Stomach (tissue), 9 donors: ENCODE results near the gene ELMO3. TPM values are rescaled to one million over a fixed set of nuclear protein-coding genes. Genes with fewer than 3 reads are reported as not detected.
A peak's percentile ranks its signal among the peaks of the same experiment; 100 is the strongest.

Source experiments
- DNase-seq, 2 donors: peaks; one replicate each; pipeline versions ENCODE4 v3.0.0 to v3.0.0-alpha.2; 2013 to 2019
- H3K27ac ChIP-seq, 5 donors: fragments of 200-600 bp in 4 of 5; sonication (generic) in 4 of 5; one replicate each; pipeline ENCODE4 v1.5.1; 2013 to 2019; ENCODE audit warnings: mild to moderate bottlenecking in 1 of 5, moderate library complexity in 1 of 5
- H3K27me3 ChIP-seq, 3 donors: fragments of 200-600 bp; sonication (generic); one replicate each; pipeline ENCODE4 v1.5.1; 2017 to 2019; ENCODE audit warnings: mixed run types in 1 of 3
- H3K36me3 ChIP-seq, 4 donors: fragments of 200-600 bp; sonication (generic); 1 replicate in 3 of 4; 2 replicates in 1 of 4; pipeline ENCODE4 v1.5.1; 2016 to 2019
- H3K4me1 ChIP-seq, 4 donors: fragments of 200-600 bp; sonication (generic); one replicate each; pipeline ENCODE4 v1.5.1; 2016 to 2019
- H3K4me3 ChIP-seq, 4 donors: fragments of 200-600 bp; sonication (generic) in 3 of 4; one replicate each; pipeline ENCODE4 v1.5.1; 2016 to 2019; ENCODE audit warnings: mild to moderate bottlenecking in 1 of 4
- H3K9me3 ChIP-seq, 4 donors: fragments of 200-600 bp; sonication (generic); one replicate each; pipeline ENCODE4 v1.5.1; 2016 to 2019
- EP300 ChIP-seq: sonication (generic); formaldehyde crosslinking; IDR thresholded peaks from one replicate; pipeline ENCODE4 v1.6.1; 2017; ENCODE audit warnings: antibody characterized with exemption
- POLR2A ChIP-seq, 4 donors: fragments of 450-650 bp; IDR thresholded peaks; one replicate each; pipeline ENCODE4 v1.6.1; 2016; ENCODE audit warnings: antibody characterized with exemption in 4 of 4, control low read depth in 2 of 4, mild to moderate bottlenecking in 1 of 4, moderate library complexity in 1 of 4
- POLR2AphosphoS5 ChIP-seq, 3 donors: sonication (generic); formaldehyde crosslinking; IDR thresholded peaks; one replicate each; pipeline ENCODE4 v1.6.1; 2016; ENCODE audit warnings: antibody characterized with exemption in 3 of 3
- WGBS, 5 donors: extraction: QIAGEN DNeasy Blood & Tissue Kit in 3 of 5; methylation state at CpG; one replicate each; pipeline versions ENCODE4 v1.1.5 to v1.1.7; 2013 to 2018; 5-methylcytosine and 5-hydroxymethylcytosine counted together
- intact Hi-C: fragments of 100-400 bp; cut with DNase I; formaldehyde crosslinking; loops from one replicate; pipeline ENCODE4 v1.15.1; 2023; ENCODE audit warnings: low total_unique reads
- polyA plus RNA-seq, 3 donors: library from polyadenylated mRNA; stranded (reverse); fragments of 200-250 nt; gene quantifications; one replicate each; pipeline ENCODE4 v1.2.3, GENCODE V29; 2013
- total RNA-seq, 5 donors: library from RNA; depleted of rRNA; stranded (reverse); fragments of >200 nt; gene quantifications; one replicate each; pipeline versions ENCODE4 v1.1.0 to v1.2.3, GENCODE V29; 2014 to 2016
- TF ChIP-seq, protein P1 (sequence below), 7 experiments: fragments of 450-650 bp in 4 of 7; fragments of 200-600 bp in 3 of 7; sonication (generic) in 3 of 7; IDR thresholded peaks; one replicate each; pipeline ENCODE4 v1.5.1; 2016 to 2019; ENCODE audit warnings: antibody characterized with exemption in 7 of 7, control low read depth in 2 of 7, mild to moderate bottlenecking in 1 of 7
- donor health status: healthy with polysubstance abuse.
- donor health status: Bipolar disorder and iron deficiency.
- donor health status: healthy.

The ELMO3 gene
- total and polyA plus RNA-seq, 8 donors, result 11.6 to 133 (median 40.8) TPM

DNA sequence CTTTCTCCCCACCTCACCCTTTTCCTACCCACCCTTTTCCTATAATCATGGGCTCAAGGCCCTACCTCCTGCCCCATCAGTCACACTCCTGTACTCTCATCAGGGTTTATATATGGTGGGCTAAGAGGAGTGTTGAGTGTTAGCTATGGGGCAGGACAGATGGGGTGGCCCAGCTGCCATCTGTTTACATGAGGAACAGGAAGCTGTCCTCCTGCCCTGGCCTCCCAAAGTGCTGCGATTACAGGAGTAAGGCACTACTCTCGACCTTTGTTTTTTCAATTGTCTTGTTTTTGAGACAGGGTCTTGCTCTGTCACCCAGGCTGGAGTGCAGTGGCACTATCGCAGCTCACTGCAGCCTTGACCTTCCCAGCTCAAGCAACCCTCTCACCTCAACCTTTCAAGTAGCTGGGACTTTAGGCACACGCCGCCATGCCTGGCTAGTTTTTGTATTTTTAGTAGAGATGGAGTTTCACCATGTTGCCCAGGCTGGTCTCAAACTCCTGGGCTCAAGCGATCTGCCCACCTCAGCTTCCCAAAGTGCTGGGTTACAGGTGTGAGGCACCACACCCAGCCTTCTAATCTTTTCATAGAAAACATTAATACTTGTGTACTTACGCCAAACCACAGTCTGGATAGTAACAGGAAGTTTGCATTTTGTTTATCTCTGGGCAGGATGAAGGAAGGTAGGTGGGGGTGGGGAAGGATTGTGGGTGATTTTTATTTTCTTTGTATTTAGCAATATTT lies 40.9 kb upstream of the ELMO3 start:
- H3K4me1 ChIP-seq, result peaks cover 49 to 81% (median 71%) of the 10 kb centered on the region in 4 donors
- TF ChIP-seq, protein P1, sequence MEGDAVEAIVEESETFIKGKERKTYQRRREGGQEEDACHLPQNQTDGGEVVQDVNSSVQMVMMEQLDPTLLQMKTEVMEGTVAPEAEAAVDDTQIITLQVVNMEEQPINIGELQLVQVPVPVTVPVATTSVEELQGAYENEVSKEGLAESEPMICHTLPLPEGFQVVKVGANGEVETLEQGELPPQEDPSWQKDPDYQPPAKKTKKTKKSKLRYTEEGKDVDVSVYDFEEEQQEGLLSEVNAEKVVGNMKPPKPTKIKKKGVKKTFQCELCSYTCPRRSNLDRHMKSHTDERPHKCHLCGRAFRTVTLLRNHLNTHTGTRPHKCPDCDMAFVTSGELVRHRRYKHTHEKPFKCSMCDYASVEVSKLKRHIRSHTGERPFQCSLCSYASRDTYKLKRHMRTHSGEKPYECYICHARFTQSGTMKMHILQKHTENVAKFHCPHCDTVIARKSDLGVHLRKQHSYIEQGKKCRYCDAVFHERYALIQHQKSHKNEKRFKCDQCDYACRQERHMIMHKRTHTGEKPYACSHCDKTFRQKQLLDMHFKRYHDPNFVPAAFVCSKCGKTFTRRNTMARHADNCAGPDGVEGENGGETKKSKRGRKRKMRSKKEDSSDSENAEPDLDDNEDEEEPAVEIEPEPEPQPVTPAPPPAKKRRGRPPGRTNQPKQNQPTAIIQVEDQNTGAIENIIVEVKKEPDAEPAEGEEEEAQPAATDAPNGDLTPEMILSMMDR (IDR thresholded peaks at IDR 0.05), result no peak
- TF ChIP-seq POLR2AphosphoS5 (IDR thresholded peaks at IDR 0.05) (peak in 1 of 3 donors; percentile 34), EP300 (no peak), POLR2A (IDR thresholded peaks at IDR 0.05) (no peak)
- H3K27me3 ChIP-seq, result peaks cover 0 to 27% (median 3%) of the 10 kb centered on the region in 3 donors
- WGBS, 5 donors, result 51 to 59% (median 53%) methylated on average over 7 of the region's 7 CpGs
- H3K27ac ChIP-seq, result peak overlapping the region; percentile 59 to 92 (median 88)
- H3K4me3 ChIP-seq, result peak overlapping the region in 1 of 4 donors; percentile 89
- peak in 1 of 2 donors; percentile 76 for DNase-seq
- H3K36me3 ChIP-seq, result peaks cover 0 to 8% (median 3%) of the 10 kb centered on the region in 4 donors
- no peaks in the 10 kb centered on the region for H3K9me3 ChIP-seq
- intact Hi-C loops, result no loop called here

DNA sequence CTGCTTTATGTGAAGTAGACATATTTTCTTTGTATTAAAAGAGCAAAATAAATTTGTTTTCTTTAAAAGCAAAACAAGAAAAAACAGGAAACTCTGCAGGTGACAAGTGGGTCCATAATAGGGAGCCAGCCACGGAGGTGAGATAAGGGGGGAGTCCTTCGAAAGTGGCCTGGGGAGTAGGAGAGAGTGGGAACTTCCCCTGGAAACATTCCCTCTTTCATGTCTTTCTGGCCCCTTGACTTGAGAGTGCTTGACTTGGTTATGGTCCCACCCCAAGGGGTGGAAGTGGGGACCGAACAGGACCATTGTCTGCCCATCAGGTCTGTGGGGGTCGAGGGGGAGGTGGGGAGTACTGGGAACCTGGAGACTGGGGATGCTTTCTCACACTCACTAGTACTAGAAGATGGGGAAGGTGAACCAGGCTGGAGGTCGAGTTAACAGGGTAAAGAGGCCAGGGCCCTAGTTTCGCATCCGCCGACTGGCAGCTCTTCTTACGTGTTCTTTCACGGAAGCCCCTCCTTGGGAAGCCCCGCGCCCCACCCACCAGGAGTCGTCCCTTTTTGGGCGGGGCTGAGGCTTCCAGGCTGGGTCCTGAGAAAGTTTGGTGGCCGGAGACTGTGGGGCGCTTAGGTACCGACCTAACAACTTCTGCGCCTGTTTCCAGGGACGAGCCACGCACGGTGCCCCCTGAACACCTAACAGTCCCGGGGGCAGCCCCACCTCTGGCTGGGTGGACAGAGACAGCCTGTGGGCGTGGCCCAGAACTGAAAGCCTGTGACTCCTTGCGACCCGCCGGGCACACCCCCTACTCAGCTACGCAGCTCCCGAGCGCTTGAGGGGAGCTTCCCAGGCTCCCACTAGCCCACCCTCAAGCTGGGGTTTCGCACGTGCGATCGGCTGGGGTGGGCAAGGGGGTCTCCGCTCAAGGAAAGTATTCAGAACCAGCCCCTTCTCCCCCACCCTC lies 40.0 kb upstream of the ELMO3 start:
- Histone ChIP-seq H3K27me3 (peaks cover 0 to 36% (median 12%) of the 10 kb centered on the region in 3 donors), H3K36me3 (peaks cover 0 to 7% (median 3%) of the 10 kb centered on the region in 4 donors), H3K4me3 (peak overlapping the region; percentile 74 to 89 (median 82)), H3K4me1 (peaks cover 57 to 89% (median 80%) of the 10 kb centered on the region in 4 donors), H3K9me3 (no peaks in the 10 kb centered on the region), H3K27ac (peak overlapping the region; percentile 80 to 97 (median 92))
- TF ChIP-seq POLR2AphosphoS5 (IDR thresholded peaks at IDR 0.05) (peak in 1 of 3 donors; percentile 5), EP300 (no peak)
- DNase-seq, result peak; percentile 69 to 78
- intact Hi-C loops, result no loop called here
- 2 to 5% (median 4%) methylated on average over 26 to 34 of the region's 34 CpGs for WGBS, 5 donors

DNA sequence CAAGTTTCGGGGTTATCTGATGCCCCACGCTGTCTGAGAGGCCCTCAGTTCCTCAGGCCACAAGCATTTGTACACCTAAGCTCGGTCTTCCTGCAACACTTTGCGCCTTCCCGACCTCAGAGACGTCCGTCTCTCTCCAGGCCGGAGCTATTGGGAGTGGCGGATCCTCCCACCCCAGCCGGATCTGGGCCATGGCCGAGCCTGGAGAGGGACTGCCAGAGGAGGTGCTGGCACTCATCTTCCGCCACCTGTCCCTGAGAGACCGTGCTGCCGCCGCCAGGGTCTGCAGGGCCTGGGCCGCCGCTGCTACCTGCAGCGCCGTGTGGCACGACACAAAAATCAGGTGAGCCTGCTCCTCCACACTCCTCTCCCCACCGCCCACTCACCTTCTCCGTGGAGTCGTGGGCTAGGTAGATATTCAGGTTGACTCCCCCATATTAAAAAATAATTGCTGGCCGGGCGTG lies 37.3 kb upstream of the ELMO3 start:
- Histone ChIP-seq H3K4me3 (peak overlapping the region in 3 of 4 donors; percentile 74 to 89 (median 76)), H3K9me3 (no peaks in the 10 kb centered on the region), H3K27ac (peak overlapping the region in 3 of 5 donors; percentile 11 to 92 (median 17)), H3K36me3 (no peaks in the 10 kb centered on the region), H3K27me3 (peaks cover 0 to 54% (median 25%) of the 10 kb centered on the region in 3 donors), H3K4me1 (peaks cover 57 to 89% (median 79%) of the 10 kb centered on the region in 4 donors)
- peak in 1 of 2 donors; percentile 21 for DNase-seq
- intact Hi-C loops, result no loop called here
- TF ChIP-seq POLR2AphosphoS5 (IDR thresholded peaks at IDR 0.05) (no peak), EP300 (no peak), POLR2A (IDR thresholded peaks at IDR 0.05) (no peak)
- TF ChIP-seq, protein P1 (IDR thresholded peaks at IDR 0.05), result no peak
- 47 to 58% (median 54%) methylated on average over 25 of the region's 25 CpGs for WGBS, 5 donors

DNA sequence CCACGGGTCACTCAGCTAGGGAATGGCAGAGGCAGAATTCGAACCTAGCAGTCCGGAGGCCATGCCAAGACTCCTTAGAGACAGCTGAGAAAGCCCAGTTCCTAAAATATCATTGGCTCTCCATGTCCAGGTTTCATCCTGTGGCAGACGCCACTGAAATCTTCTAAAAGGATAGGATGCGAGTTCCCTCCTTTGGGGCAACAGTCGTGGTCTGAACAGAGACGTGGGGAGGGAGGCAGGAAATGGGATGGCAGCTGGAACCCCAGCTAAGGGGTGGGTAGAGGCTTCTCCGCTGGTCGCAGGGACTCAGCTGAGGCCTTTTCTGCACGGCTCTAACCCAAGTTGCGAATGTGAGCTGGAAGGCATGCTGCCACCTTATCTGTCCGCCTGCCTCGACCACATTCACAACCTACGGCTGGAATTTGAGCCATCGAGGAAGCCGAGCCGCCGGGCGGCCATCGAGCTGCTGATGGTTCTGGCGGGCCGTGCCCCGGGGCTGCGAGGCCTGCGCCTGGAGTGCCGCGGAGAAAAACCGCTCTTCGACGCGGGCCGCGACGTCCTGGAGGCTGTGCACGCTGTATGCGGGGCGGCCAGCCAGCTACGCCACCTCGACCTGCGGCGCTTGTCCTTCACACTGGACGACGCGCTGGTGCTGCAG lies 36.3 kb upstream of the ELMO3 start:
- Histone ChIP-seq H3K36me3 (no peaks in the 10 kb centered on the region), H3K4me3 (peak overlapping the region; percentile 30 to 49 (median 36)), H3K27ac (peak overlapping the region in 3 of 5 donors; percentile 73 to 80 (median 76)), H3K4me1 (peaks cover 57 to 84% (median 75%) of the 10 kb centered on the region in 4 donors), H3K9me3 (no peaks in the 10 kb centered on the region), H3K27me3 (peaks cover 0 to 64% (median 25%) of the 10 kb centered on the region in 3 donors)
- DNase-seq, result peak in 1 of 2 donors; percentile 16
- intact Hi-C loops, result no loop called here
- TF ChIP-seq EP300 (no peak), POLR2A (IDR thresholded peaks at IDR 0.05) (no peak), POLR2AphosphoS5 (IDR thresholded peaks at IDR 0.05) (no peak)
- TF ChIP-seq, protein P1 (IDR thresholded peaks at IDR 0.05), result no peak
- WGBS, 5 donors, result 41 to 61% (median 54%) methylated on average over 21 to 44 of the region's 44 CpGs
